HepG2 (cell line): ENCODE data around the gene DLST. TPM values are rescaled to one million over a fixed set of nuclear protein-coding genes. Genes with fewer than 3 reads are reported as not detected.

Experiments
- ATAC-seq: fragments of 200-7000 bp; cut with Tn5 transposase; 3 replicates; pipeline ENCODE4 v1.9.1; 2020; ENCODE audit warnings: mild to moderate bottlenecking, moderate library complexity
- BruUV-seq: library from RNA; stranded (reverse); fragments of 400-500 nt; replicated peaks from 2 replicates; lab custom pipeline; 2021; lab: Mats Ljungman, UMichigan
- CTCF ChIA-PET: fragments of 300-600 bp; formaldehyde crosslinking; extraction: SDS; loops from one replicate; lab custom pipeline; 2021; ENCODE audit warnings: low total read pairs, inconsistent platforms, low intra/inter-chr PET ratio; lab: Yijun Ruan, JAX
- POLR2A ChIA-PET: fragments of 350-600 bp; sonication (Branson Sonifier 250); formaldehyde crosslinking; loops from one replicate; lab custom pipeline; 2020; ENCODE audit warnings: antibody characterized with exemption, inconsistent platforms; lab: Yijun Ruan, JAX
- DNase-seq: peaks from one replicate; pipeline ENCODE4 v3.0.0-alpha.2; 2015; ENCODE audit warnings: low spot score
- FAIRE-seq: peaks from 3 replicates; lab custom pipeline; 2011; peaks lifted over from hg19 to GRCh38; lab: Jason Lieb, UNC
- H2AFZ ChIP-seq: one replicate; pipeline ENCODE4 v1.6.1; 2011; ENCODE audit warnings: low read length, inconsistent platforms
- H3K27ac ChIP-seq: fragments of 300-600 bp; 3 replicates; pipeline ENCODE4 v1.8.0; 2011; ENCODE audit warnings: mixed run types, mild to moderate bottlenecking, mixed read lengths, low read length, inconsistent platforms; ENCODE audit not compliant: insufficient read depth; ENCODE audit errors: extremely low read length
- H3K27me3 ChIP-seq, 2 experiments: fragments of 200-600 bp in 1 of 2; 2 replicates in 1 of 2; 3 replicates in 1 of 2; pipeline versions ENCODE4 v1.6.0 to v1.8.0; 2011; ENCODE audit warnings: low read length in 2 of 2, mild to moderate bottlenecking in 2 of 2, moderate library complexity in 2 of 2, inconsistent platforms in 1 of 2; ENCODE audit not compliant: insufficient read depth in 2 of 2, control insufficient read depth in 1 of 2
- H3K36me3 ChIP-seq, 2 experiments: fragments of 200-600 bp in 1 of 2; replicated peaks in 1 of 2; 2 replicates in 1 of 2; 3 replicates in 1 of 2; pipeline versions ENCODE4 v1.5.1 to v1.8.0; 2011; ENCODE audit warnings: low read length in 2 of 2, inconsistent platforms in 1 of 2; ENCODE audit not compliant: insufficient read depth in 2 of 2, control insufficient read depth in 1 of 2
- H3K4me1 ChIP-seq: 2 replicates; pipeline ENCODE4 v1.5.1; 2012; ENCODE audit warnings: low read length, inconsistent platforms; ENCODE audit not compliant: insufficient read depth
- H3K4me2 ChIP-seq: 2 replicates; pipeline ENCODE4 v1.6.0; 2011; ENCODE audit warnings: low read depth, low read length, inconsistent platforms
- H3K4me3 ChIP-seq, 3 experiments: fragments of 200-600 bp in 1 of 3; sonication (generic), shearing (Covaris generic) in 1 of 3; replicated peaks in 1 of 3; 2 replicates each; pipeline ENCODE4 v1.5.1; 2011 to 2016; ENCODE audit warnings: low read length in 3 of 3, inconsistent platforms in 2 of 3, low read depth in 2 of 3, mild to moderate bottlenecking in 2 of 3, control low read depth in 1 of 3, mixed read lengths in 1 of 3; ENCODE audit not compliant: insufficient read depth in 1 of 3
- H3K79me2 ChIP-seq: one replicate; pipeline ENCODE4 v1.6.1; 2011; ENCODE audit warnings: low read length, inconsistent platforms; ENCODE audit not compliant: insufficient read depth
- H3K9ac ChIP-seq: 2 replicates; pipeline ENCODE4 v1.6.0; 2011; ENCODE audit warnings: mild to moderate bottlenecking, low read depth, low read length, inconsistent platforms; ENCODE audit not compliant: insufficient read depth
- H3K9me3 ChIP-seq: 2 replicates; pipeline ENCODE4 v1.5.1; 2012; ENCODE audit warnings: mild to moderate bottlenecking, low read length
- H4K20me1 ChIP-seq: 2 replicates; pipeline ENCODE4 v1.6.0; 2011; ENCODE audit warnings: inconsistent platforms, mild to moderate bottlenecking, low read length, moderate library complexity; ENCODE audit not compliant: insufficient read depth
- ATF2 ChIP-seq: sonication (generic); formaldehyde crosslinking; IDR thresholded peaks from 2 replicates; pipeline ENCODE4 v1.4.0; 2020; ENCODE audit warnings: missing genetic modification reagents
- CHD4 ChIP-seq: fragments of 200-600 bp; sonication (generic); IDR thresholded peaks from 2 replicates; pipeline ENCODE4 v1.7.0; 2017; ENCODE audit warnings: mild to moderate bottlenecking, low read length, borderline replicate concordance
- DMTF1 ChIP-seq: sonication (generic); formaldehyde crosslinking; IDR thresholded peaks from 2 replicates; pipeline ENCODE4 v1.4.0; 2020; ENCODE audit warnings: mild to moderate bottlenecking, missing genetic modification reagents
- DRAP1 ChIP-seq: IDR thresholded peaks from 2 replicates; pipeline ENCODE4 v1.6.1; 2016; ENCODE audit warnings: missing genetic modification reagents, missing compliant biosample characterization
- ELF1 ChIP-seq: sonication (generic); formaldehyde crosslinking; IDR thresholded peaks from 2 replicates; pipeline ENCODE4 v1.4.0; 2020; ENCODE audit warnings: missing genetic modification reagents
- IKZF1 ChIP-seq: fragments of 450-650 bp; IDR thresholded peaks from 2 replicates; pipeline ENCODE4 v1.7.1; 2016
- NCOA2 ChIP-seq: sonication (generic); formaldehyde crosslinking; IDR thresholded peaks from 2 replicates; pipeline ENCODE4 v1.8.0; 2022; ENCODE audit warnings: inconsistent platforms
- NFATC3 ChIP-seq: sonication (generic); formaldehyde crosslinking; IDR thresholded peaks from 2 replicates; pipeline ENCODE4 v1.5.1; 2020; ENCODE audit warnings: mild to moderate bottlenecking, missing genetic modification reagents
- NKX3-1 ChIP-seq: sonication (generic); formaldehyde crosslinking; IDR thresholded peaks from 2 replicates; pipeline ENCODE4 v1.5.0; 2020; ENCODE audit warnings: missing genetic modification reagents
- NRL ChIP-seq: sonication (generic); formaldehyde crosslinking; IDR thresholded peaks from 2 replicates; pipeline ENCODE4 v1.5.0; 2020; ENCODE audit warnings: missing genetic modification reagents, mild to moderate bottlenecking, moderate library complexity, borderline replicate concordance
- PLRG1 ChIP-seq: fragments of 450-650 bp; conservative IDR thresholded peaks from 2 replicates; pipeline ENCODE4 v1.6.1; 2016
- RBM39 ChIP-seq: fragments of 200-400 bp; formaldehyde crosslinking; IDR thresholded peaks from one replicate; pipeline ENCODE4 v1.6.1; 2018; ENCODE audit warnings: antibody characterized with exemption, mild to moderate bottlenecking, low read depth, low read length; ENCODE audit not compliant: poor library complexity, severe bottlenecking
- STAT5B ChIP-seq: sonication (generic); formaldehyde crosslinking; IDR thresholded peaks from 2 replicates; pipeline ENCODE4 v1.4.0; 2020; ENCODE audit warnings: missing genetic modification reagents
- ZFP1 ChIP-seq: IDR thresholded peaks from 2 replicates; pipeline ENCODE4 v1.6.1; 2016
- ZFP41 ChIP-seq: sonication (generic); formaldehyde crosslinking; IDR thresholded peaks from 2 replicates; pipeline ENCODE4 v1.4.0; 2020; ENCODE audit warnings: mild to moderate bottlenecking, missing genetic modification reagents, borderline replicate concordance
- ZNF12 ChIP-seq: sonication (generic); formaldehyde crosslinking; IDR thresholded peaks from 2 replicates; pipeline ENCODE4 v1.5.0; 2020; ENCODE audit warnings: missing genetic modification reagents
- ZNF512 ChIP-seq: sonication (generic); formaldehyde crosslinking; IDR thresholded peaks from 2 replicates; pipeline ENCODE4 v1.4.0; 2020; ENCODE audit warnings: mild to moderate bottlenecking, missing genetic modification reagents
- ZNF749 ChIP-seq: sonication (generic); formaldehyde crosslinking; IDR thresholded peaks from 2 replicates; pipeline ENCODE4 v1.8.0; 2022; ENCODE audit warnings: mild to moderate bottlenecking, missing genetic modification reagents, moderate library complexity, borderline replicate concordance
- ZSCAN12 ChIP-seq: sonication (generic); formaldehyde crosslinking; IDR thresholded peaks from 2 replicates; pipeline ENCODE4 v1.9.0; 2021; ENCODE audit warnings: mild to moderate bottlenecking, missing genetic modification reagents
- WGBS: methylation state at CpG from one replicate; pipeline ENCODE4 v1.1.6; 2017; ENCODE audit warnings: low lambda C conversion rate; 5-methylcytosine and 5-hydroxymethylcytosine counted together
- in situ Hi-C: cut with HindIII; loops from 2 replicates; pipeline ENCODE4 v1.10.0; 2017; ENCODE audit warnings: low pct_unique_long_range_greater_than_20kb; ENCODE audit not compliant: extremely low pct_ligation_motif_present
- intact Hi-C: fragments of 100-400 bp; cut with micrococcal nuclease; formaldehyde crosslinking; loops from one replicate; pipeline ENCODE4 v1.10.0; 2022; ENCODE audit not compliant: unreplicated experiment
- polyA plus RNA-seq, 8 experiments: library from polyadenylated mRNA; depleted of rRNA in 3 of 8; stranded (reverse) in 7 of 8; unstranded in 1 of 8; fragments of >200 nt; fragmentation: Illumina TruSeq in 4 of 8; extraction: Trizol in 4 of 8; gene quantifications; 2 replicates each; pipeline versions ENCODE4 v1.2.1 to v1.2.3, GENCODE V29; 2011 to 2016; ENCODE audit warnings: low read depth in 4 of 8, missing spikeins in 1 of 8, mixed read lengths in 1 of 8; ENCODE audit not compliant: insufficient read depth in 1 of 8
- total RNA-seq, 5 experiments: library from RNA; depleted of rRNA; stranded (reverse); fragments of >200 nt; fragmentation: Illumina TruSeq; extraction: Trizol; gene quantifications; 2 replicates each; pipeline ENCODE4 v1.2.3, GENCODE V29; 2016; ENCODE audit warnings: low read depth in 1 of 5

DLST gene
- total and polyA plus RNA-seq, 2 of the 13 experiments (the other 11 are each of a cell fraction or from before 2014, with no cell fraction given): 56.5 to 94.3 TPM

DNA sequence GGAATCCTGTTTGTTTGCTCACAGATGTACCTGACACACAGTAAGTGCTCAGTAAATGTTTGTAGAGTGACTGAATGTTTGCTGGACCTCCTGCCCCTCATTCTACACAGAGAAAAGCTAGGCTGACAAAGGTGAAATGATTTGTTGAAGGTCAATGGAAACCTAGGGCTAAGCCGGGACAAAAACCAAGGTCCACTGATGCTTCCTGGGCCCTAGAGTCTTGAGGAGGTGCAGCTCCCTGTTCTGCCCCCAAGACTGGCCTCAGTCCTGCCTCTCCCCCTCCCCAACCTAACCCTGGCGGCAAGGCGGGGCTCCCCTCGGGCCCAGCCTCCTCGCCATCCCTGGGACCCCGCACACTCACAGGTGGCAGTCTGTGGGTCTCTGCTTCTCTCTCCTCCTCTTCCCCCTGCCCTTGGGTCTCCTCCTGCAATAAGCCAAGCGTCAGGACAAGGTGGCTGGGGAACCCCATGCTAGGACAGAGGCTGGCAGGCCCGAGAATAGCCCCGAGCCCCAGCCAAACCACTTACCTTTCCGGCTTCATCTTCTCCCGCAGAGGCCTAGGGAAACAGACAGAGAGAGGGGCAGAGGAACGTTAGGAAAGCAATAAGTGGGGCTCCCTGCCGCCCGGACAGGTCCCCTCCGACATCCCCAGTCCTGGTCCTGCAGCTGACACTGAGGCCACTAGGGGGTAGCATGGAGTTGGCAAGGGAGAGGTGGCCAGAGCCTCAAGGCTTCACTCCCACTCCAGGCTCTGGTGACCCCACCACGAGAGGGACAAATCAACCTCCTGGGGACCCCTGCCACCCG, 64.3 kb downstream of the DLST start:
- WGBS: 43% methylated on average over 13 of the region's 17 CpGs
- Histone ChIP-seq H3K79me2 (no peaks in the 10 kb centered on the region), H3K36me3 (peaks cover 14 to 45% of the 10 kb centered on the region in 2 experiments), H3K27ac (peak overlapping the region; percentile 66), H3K9me3 (no peaks in the 10 kb centered on the region), H2AFZ (no peak overlapping the region), H3K4me2 (peak overlapping the region; percentile 33), H3K27me3 (no peaks in the 10 kb centered on the region), H3K9ac (no peak overlapping the region), H3K4me3 (no peak overlapping the region), H4K20me1 (no peaks in the 10 kb centered on the region; the same call in 1 of the 2 replicates), H3K4me1 (peaks cover 36% of the 10 kb centered on the region)
- POLR2A ChIA-PET: interaction anchor here (0.5 to 2.5 kb wide), 10 partner anchors 8 to 123 kb away, joined by 3 to 9 read pairs (median 6); partner anchors contain the start of genes DLST, MLH3, PGF and RPS6KL1
- in situ Hi-C loops (no loop called here), intact Hi-C loops (loop anchor here (1.0 to 2.0 kb wide), 2 partner anchors 77 to 142 kb away; no protein-coding TSS in a partner anchor)
- ATAC-seq (peak; percentile 86), FAIRE-seq (peak; percentile 73), DNase-seq (peak; percentile 84)
- CTCF ChIA-PET: interaction anchor here (1.2 to 1.8 kb wide), 3 partner anchors 18 to 142 kb away, joined by 3 to 11 read pairs (median 8); no protein-coding TSS in a partner anchor
- BruUV-seq: no TSS peak
- TF ChIP-seq ATF2 (CRISPR knock-in tag) (0 out of 2 replicates have a peak, but pooled peaks have one; percentile 25), ZSCAN12 (no peak), ELF1 (CRISPR knock-in tag) (no peak), NRL (CRISPR knock-in tag) (peak; percentile 79), IKZF1 (no peak), ZNF749 (CRISPR knock-in tag) (no peak), RBM39 (peak; percentile 20), ZNF12 (CRISPR knock-in tag) (0 out of 2 replicates have a peak, but pooled peaks have one; percentile 40), ZFP41 (CRISPR knock-in tag) (no peak), PLRG1 (no peak), DMTF1 (no peak), NKX3-1 (CRISPR knock-in tag) (peak; percentile 94; the same call in 1 of the 2 replicates), STAT5B (no peak), ZFP1 (CRISPR knock-in tag) (no peak), CHD4 (no peak), ZNF512 (CRISPR knock-in tag) (no peak), DRAP1 (no peak), NFATC3 (CRISPR knock-in tag) (no peak), NCOA2 (peak; percentile 79)
